Muscle of leg (tissue), 11 donors: ENCODE data around the gene INTS11. TPM values are rescaled to one million over a fixed set of nuclear protein-coding genes. Genes with fewer than 3 reads are reported as not detected.
A peak's percentile ranks its signal among the peaks of the same experiment; 100 is the strongest.

ENCODE experiments used
- DNase-seq: peaks from one replicate; pipeline ENCODE4 v3.0.0; 2013
- H3K27ac ChIP-seq: one replicate; pipeline ENCODE4 v1.5.1; 2013; ENCODE audit warnings: mild to moderate bottlenecking, low read length, control low read depth
- H3K27me3 ChIP-seq: one replicate; pipeline ENCODE4 v1.6.1; 2013; ENCODE audit warnings: low read length; ENCODE audit not compliant: control insufficient read depth, insufficient read depth
- H3K36me3 ChIP-seq: one replicate; pipeline ENCODE4 v1.6.1; 2013; ENCODE audit warnings: low read length; ENCODE audit not compliant: control insufficient read depth, insufficient read depth
- H3K4me1 ChIP-seq: one replicate; pipeline ENCODE4 v1.6.1; 2013; ENCODE audit warnings: low read length; ENCODE audit not compliant: control insufficient read depth, insufficient read depth
- H3K4me3 ChIP-seq: one replicate; pipeline ENCODE4 v1.5.1; 2013; ENCODE audit warnings: low read length, control low read depth
- H3K9me3 ChIP-seq: replicated peaks from 2 replicates; pipeline ENCODE4 v1.6.1; 2013; ENCODE audit warnings: low read depth, low read length; ENCODE audit not compliant: control insufficient read depth
- WGBS: methylation state at CpG from one replicate; pipeline ENCODE4 v1.1.5; 2013; ENCODE audit warnings: missing lambda C conversion rate; ENCODE audit not compliant: insufficient coverage; 5-methylcytosine and 5-hydroxymethylcytosine counted together
- polyA plus RNA-seq, 8 donors: library from polyadenylated mRNA; unstranded; fragments of 120-200 nt; gene quantifications; one replicate each; pipeline versions ENCODE4 v1.2.1 to v1.2.3, GENCODE V29; 2013; ENCODE audit warnings: inconsistent platforms in 1 of 8, low replicate concordance in 1 of 8; ENCODE audit not compliant: insufficient read length in 8 of 8, insufficient read depth in 1 of 8
- total RNA-seq: library from RNA; stranded (reverse); fragments of 120-200 nt; gene quantifications from one replicate; pipeline ENCODE4 v1.2.4, GENCODE V29; 2013

Gene INTS11
- total and polyA plus RNA-seq, 9 donors = 55.9 to 100 (median 86.0) TPM

GRCh38 chr1:1274299-1274930 is 50.0 kb downstream of the INTS11 start:
- no peak for DNase-seq
- no peaks in the 10 kb centered on the region for H3K27me3 ChIP-seq
- H3K36me3 ChIP-seq = peaks cover 14% of the 10 kb centered on the region
- no peak overlapping the region for H3K27ac ChIP-seq
- H3K4me1 ChIP-seq = peaks cover 34% of the 10 kb centered on the region
- H3K4me3 ChIP-seq = peak overlapping the region; percentile 77
- no peaks in the 10 kb centered on the region for H3K9me3 ChIP-seq
- WGBS = 10% methylated on average over 18 of the region's 31 CpGs

DNA sequence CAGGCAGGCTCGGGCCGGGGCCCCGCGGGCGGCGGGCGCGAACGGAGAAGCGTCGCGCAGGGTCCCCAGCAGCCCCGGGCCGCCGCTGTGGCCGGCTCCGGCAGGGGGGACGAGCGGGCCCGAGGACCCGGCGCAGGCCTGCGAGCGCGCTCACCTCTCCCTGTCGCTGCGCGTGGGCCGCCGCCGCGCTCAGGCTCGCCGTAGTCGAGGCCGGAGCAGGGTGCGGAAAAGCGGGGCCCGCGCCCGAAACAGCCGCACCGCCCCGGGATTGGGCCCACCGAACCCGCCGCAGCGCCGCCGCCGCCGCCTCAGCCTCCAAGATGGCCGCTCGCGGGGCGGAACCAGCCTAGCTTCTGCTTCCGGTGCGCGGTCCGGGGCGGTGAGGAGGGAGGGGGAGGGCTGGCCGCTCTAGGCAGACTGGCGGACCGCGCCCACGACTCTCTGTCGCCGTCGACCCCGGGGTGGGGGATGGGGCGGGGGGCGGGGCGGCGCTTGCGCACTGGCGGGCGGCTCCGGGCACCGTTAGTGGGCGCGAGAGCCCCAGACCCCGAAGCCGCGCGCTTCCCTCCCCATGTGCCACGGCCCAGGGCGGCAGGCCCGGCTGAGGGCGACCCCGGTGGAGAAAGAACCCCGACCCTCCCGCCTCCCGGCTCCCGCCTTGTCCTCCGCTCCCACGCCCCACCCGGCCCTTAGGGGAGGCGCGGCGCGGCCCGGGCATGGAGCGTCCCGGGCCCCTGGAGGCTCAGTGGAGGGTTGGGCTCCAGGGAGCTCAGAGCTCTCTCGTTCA is 50.8 kb downstream of the INTS11 start, which contains the start of gene UBE2J2:
UBE2J2 (minus strand) TSS at position 343 of the 787 bp plus-strand sequence. CDS start 5,862 bp downstream, outside the sequence.
- H3K4me1 ChIP-seq = peaks cover 34% of the 10 kb centered on the region
- H3K36me3 ChIP-seq = peaks cover 15% of the 10 kb centered on the region
- WGBS = under 1% methylated on average over 81 of the region's 105 CpGs

DNA sequence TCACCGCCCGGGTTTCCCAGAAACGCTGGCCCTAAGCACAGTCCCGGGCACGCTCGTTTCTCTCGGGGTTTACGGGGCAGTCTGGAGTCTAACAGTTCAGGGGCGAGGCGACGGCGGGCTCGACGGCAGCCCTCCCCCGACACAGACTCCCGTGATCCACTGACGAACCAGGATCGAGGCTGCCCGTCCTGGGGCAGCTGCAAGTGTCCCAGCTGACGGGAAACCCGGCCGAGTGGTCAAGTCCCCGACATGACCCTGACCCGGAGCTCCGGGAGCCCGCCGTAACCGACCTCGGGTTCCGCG is 51.3 kb downstream of the INTS11 start:
- peaks cover 34% of the 10 kb centered on the region for H3K4me1 ChIP-seq
- H3K27me3 ChIP-seq = no peaks in the 10 kb centered on the region
- H3K27ac ChIP-seq = peak overlapping the region; percentile 72
- WGBS = under 1% methylated on average over 31 of the region's 31 CpGs
- no peak for DNase-seq
- H3K36me3 ChIP-seq = peaks cover 21% of the 10 kb centered on the region
- no peaks in the 10 kb centered on the region for H3K9me3 ChIP-seq
- H3K4me3 ChIP-seq = peak overlapping the region; percentile 87

More for the DNA sequence above, 50.8 kb downstream of the INTS11 start, which contains the start of gene UBE2J2:
- Histone ChIP-seq H3K27me3 (no peaks in the 10 kb centered on the region), H3K9me3 (no peaks in the 10 kb centered on the region), H3K4me3 (peak within 1 kb of the TSS; percentile 87), H3K27ac (peak within 1 kb of the TSS; percentile 72)
- peak; percentile 96 for DNase-seq

DNA sequence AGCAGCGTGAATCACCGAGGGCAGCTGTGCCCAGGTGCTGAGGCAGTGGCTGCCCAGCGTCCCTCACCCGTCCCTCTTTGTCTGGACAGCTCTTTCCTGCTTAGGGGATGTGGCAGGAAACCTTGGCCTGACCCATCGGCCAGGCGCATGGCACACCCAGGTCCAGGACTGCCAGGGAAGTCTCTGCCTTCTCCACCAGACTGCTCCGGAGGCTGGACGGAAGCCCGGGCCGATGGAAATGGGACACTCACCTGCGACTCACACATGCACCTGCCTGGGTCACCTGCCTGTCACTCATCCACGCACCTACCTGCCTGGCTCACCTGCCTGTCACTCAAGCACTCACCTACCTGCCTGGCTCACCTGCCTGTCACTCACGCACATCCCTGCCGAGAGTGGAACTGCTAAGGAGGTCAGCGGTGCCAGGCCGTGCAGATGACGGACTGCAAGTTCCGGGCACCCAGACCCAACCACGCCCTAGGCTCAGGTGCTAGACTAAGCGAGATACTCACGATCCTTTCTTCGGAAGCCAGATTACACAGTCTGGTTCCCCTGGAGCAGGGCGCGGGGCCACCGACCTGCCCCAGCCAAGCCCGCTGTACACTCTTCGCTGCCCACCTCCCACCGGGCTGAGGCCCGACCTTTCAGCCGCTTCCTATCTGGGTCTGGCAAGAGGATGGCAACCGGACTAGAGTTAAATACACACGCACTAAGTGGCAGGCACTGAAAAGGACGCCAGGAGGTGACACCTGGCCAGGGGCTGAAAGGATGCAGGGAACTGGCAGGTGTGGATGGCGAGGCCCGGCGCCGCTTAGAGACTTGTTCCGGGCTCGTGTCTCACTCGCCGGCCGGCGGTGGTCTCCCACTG is 51.9 kb downstream of the INTS11 start:
- Histone ChIP-seq H3K4me1 (peaks cover 34% of the 10 kb centered on the region), H3K9me3 (no peaks in the 10 kb centered on the region), H3K36me3 (peaks cover 26% of the 10 kb centered on the region), H3K27ac (peak overlapping the region; percentile 72), H3K27me3 (no peaks in the 10 kb centered on the region), H3K4me3 (peak overlapping the region; percentile 87)
- WGBS = 44% methylated on average over 43 of the region's 43 CpGs
- DNase-seq = no peak

- no peak for DNase-seq
- H3K4me3 ChIP-seq = no peak overlapping the region
- no peaks in the 10 kb centered on the region for H3K9me3 ChIP-seq
- peaks cover 34% of the 10 kb centered on the region for H3K4me1 ChIP-seq
- H3K36me3 ChIP-seq = peaks cover 35% of the 10 kb centered on the region
- 55% methylated on average over 6 of the region's 7 CpGs for WGBS
- H3K27me3 ChIP-seq = no peaks in the 10 kb centered on the region
- H3K27ac ChIP-seq = no peak overlapping the region
Measured at GRCh38 chr1:1270813-1271212, 53.6 kb downstream of the INTS11 start.

DNA sequence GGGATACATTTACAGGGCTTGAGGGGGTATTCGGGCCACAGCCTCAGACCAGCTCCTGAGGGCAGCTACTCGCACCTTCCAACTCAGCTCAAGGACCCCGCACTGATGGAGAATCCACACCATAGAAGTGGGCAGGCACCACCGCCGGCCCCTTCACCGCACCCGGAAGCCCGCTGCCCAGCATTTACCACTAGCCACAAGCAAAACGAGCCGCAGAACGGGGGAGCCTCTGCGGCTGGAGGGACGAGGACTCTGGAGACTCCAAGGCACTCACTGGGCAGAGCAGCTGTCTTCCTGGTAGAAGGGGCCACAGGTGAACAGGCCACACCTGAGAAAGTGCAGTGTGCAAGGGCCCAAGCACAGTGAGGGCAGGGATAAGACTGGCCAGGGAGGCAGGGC is 56.2 kb downstream of the INTS11 start:
- Histone ChIP-seq H3K4me1 (peaks cover 24% of the 10 kb centered on the region), H3K27me3 (no peaks in the 10 kb centered on the region), H3K9me3 (no peaks in the 10 kb centered on the region), H3K36me3 (peaks cover 56% of the 10 kb centered on the region), H3K4me3 (no peak overlapping the region), H3K27ac (no peak overlapping the region)
- WGBS = 94% methylated on average over 8 of the region's 13 CpGs
- no peak for DNase-seq

- Histone ChIP-seq H3K36me3 (peaks cover 62% of the 10 kb centered on the region), H3K27ac (no peak overlapping the region), H3K4me1 (peaks cover 20% of the 10 kb centered on the region), H3K27me3 (no peaks in the 10 kb centered on the region), H3K9me3 (no peaks in the 10 kb centered on the region), H3K4me3 (no peak overlapping the region)
- no peak for DNase-seq
- WGBS = 92% methylated on average over 39 of the region's 39 CpGs
Measured at GRCh38 chr1:1267488-1268283, 56.8 kb downstream of the INTS11 start.

- WGBS = 69% methylated on average over 4 of the region's 10 CpGs
- Histone ChIP-seq H3K27ac (no peak overlapping the region), H3K36me3 (peaks cover 69% of the 10 kb centered on the region), H3K27me3 (no peaks in the 10 kb centered on the region), H3K4me1 (no peaks in the 10 kb centered on the region), H3K4me3 (no peak overlapping the region), H3K9me3 (no peaks in the 10 kb centered on the region)
- no peak for DNase-seq
Measured at GRCh38 chr1:1264868-1265272, 59.6 kb downstream of the INTS11 start.

GRCh38 chr1:1264026-1264425 is 60.4 kb downstream of the INTS11 start:
- Histone ChIP-seq H3K9me3 (no peaks in the 10 kb centered on the region), H3K27ac (no peak overlapping the region), H3K4me1 (no peaks in the 10 kb centered on the region), H3K36me3 (peaks cover 76% of the 10 kb centered on the region), H3K4me3 (no peak overlapping the region), H3K27me3 (no peaks in the 10 kb centered on the region)
- WGBS = 77% methylated on average over 5 of the region's 9 CpGs
- no peak for DNase-seq
